GM23248 (cell line): Measurements from ENCODE around the gene PLEKHG4.

Experiments
- EZH2 ChIP-seq: fragments of 200-600 bp; sonication (generic); IDR thresholded peaks from 2 replicates; pipeline ENCODE4 v1.6.1; 2018; ENCODE audit warnings: antibody characterized with exemption, mild to moderate bottlenecking; ENCODE audit not compliant: insufficient read depth, poor library complexity, severe bottlenecking
- EZH2phosphoT487 ChIP-seq: fragments of 200-600 bp; sonication (generic); IDR thresholded peaks from 2 replicates; pipeline ENCODE4 v1.6.1; 2018; ENCODE audit warnings: antibody characterized with exemption, moderate library complexity, mild to moderate bottlenecking, low read depth; ENCODE audit not compliant: insufficient read depth

- TF ChIP-seq EZH2 (no peak), EZH2phosphoT487 (no peak)
These were observed 21.9 kb downstream of the PLEKHG4 start for GRCh38 chr16:67301080-67301782.
